ENCODE measurements around the gene MAN1B1. TPM values are rescaled to one million over a fixed set of nuclear protein-coding genes. Genes with fewer than 3 reads are reported as not detected.
A peak's percentile ranks its signal among the peaks of the same experiment; 100 is the strongest.

MAN1B1 gene
- total RNA-seq, 1 experiment from 2014 or later = 50.9 TPM

DNA sequence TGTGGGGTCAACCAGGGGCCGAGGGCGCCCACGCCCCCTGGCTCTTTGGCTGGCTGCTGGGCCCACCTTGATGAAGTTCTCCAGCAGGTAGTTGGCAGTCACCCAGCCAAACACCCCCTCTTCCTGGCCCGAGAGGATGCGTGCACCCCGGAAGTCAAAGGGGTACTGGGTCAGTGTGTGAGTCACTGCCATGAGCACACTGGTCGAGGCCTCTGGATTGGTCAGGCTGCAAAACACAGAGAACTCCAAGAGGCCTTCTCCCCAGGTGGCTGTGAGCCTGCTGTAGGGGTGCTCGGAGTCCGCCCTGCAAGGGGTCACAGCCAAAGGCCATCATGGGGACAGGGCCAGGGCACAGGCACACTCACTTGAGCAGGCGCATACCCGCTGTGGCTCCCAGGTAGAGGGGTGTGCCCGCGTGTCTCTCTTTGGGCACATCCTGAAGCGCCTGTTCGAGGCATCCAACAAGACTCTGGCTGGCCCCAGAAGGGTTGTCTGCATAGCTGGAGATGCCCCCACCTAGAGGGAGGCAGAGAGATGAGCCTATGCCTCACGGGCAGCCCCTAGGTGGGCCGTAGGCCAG is 35.5 kb upstream of the MAN1B1 start:
- Histone ChIP-seq H3K4me1 (ENCODE audit: control insufficient read depth in 1 of 2, insufficient read depth in 2 of 2, low read length in 2 of 2) (peaks cover 17 to 36% of the 10 kb centered on the region in 2 experiments), H3K36me3 (ENCODE audit: control insufficient read depth in 1 of 2, insufficient read depth in 2 of 2, low read length in 2 of 2) (no peaks in the 10 kb centered on the region), H3K79me2 (ENCODE audit: insufficient read depth, low read length) (no peaks in the 10 kb centered on the region), H3K27ac (ENCODE audit: low read depth, low read length) (no peak overlapping the region), H3K27me3 (ENCODE audit: insufficient read depth, low read length) (no peaks in the 10 kb centered on the region), H3K9me2 (ENCODE audit: insufficient read depth) (no peaks in the 10 kb centered on the region), H3K9me3 (ENCODE audit: control insufficient read depth in 1 of 2, insufficient read depth in 1 of 2, low read depth in 1 of 2, low read length in 2 of 2) (no peaks in the 10 kb centered on the region), H2AFZ (ENCODE audit: low read depth, low read length, poor library complexity, severe bottlenecking) (no peak overlapping the region), H3K4me2 (ENCODE audit: low read length) (no peak overlapping the region), H3K9ac (ENCODE audit: low read length) (no peak overlapping the region), H4K20me1 (ENCODE audit: insufficient read depth) (no peaks in the 10 kb centered on the region), H3K4me3 (replicated peaks in 1 of 2; ENCODE audit: low read depth in 1 of 2, low read length in 2 of 2) (no peak overlapping the region)
- ChIA-PET CTCF (no interaction called here), RAD21 (ENCODE audit: low non-redundant PET in 1 of 2, low total read pairs in 2 of 2, uncharacterized antibody in 2 of 2, unreplicated experiment in 2 of 2) (no interaction called here), POLR2A (no interaction called here)
- no peak for TF ChIP-seq ELF1 (IDR thresholded peaks at IDR 0.05; ENCODE audit: borderline replicate concordance, low read depth)
- TF ChIP-seq EGR1 (IDR thresholded peaks at IDR 0.05; ENCODE audit: low read depth) = no peak
- TF ChIP-seq TCF7L2 (IDR thresholded peaks at IDR 0.05; ENCODE audit: borderline replicate concordance, extremely low read depth, insufficient read depth, insufficient read length) = no peak
- TF ChIP-seq ZFX (IDR thresholded peaks at IDR 0.05) = no peak
- TF ChIP-seq SRF (IDR thresholded peaks at IDR 0.05; ENCODE audit: low read depth) = no peak
- TF ChIP-seq POLR2A (IDR thresholded peaks at IDR 0.05; ENCODE audit: borderline replicate concordance, extremely low read depth, insufficient read depth, insufficient read length) = no peak
- TF ChIP-seq, protein P1, sequence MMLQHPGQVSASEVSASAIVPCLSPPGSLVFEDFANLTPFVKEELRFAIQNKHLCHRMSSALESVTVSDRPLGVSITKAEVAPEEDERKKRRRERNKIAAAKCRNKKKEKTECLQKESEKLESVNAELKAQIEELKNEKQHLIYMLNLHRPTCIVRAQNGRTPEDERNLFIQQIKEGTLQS (IDR thresholded peaks at IDR 0.05) = no peak
- TF ChIP-seq EZH2phosphoT487 (IDR thresholded peaks at IDR 0.05; ENCODE audit: borderline replicate concordance) = no peak
- no peak for DNase-seq (ENCODE audit: low read depth, low spot score)
- ATAC-seq = no peak
- BruUV-seq (replicated peaks) = no TSS peak
- intact Hi-C loops (cut with micrococcal nuclease) = no loop called here

DNA sequence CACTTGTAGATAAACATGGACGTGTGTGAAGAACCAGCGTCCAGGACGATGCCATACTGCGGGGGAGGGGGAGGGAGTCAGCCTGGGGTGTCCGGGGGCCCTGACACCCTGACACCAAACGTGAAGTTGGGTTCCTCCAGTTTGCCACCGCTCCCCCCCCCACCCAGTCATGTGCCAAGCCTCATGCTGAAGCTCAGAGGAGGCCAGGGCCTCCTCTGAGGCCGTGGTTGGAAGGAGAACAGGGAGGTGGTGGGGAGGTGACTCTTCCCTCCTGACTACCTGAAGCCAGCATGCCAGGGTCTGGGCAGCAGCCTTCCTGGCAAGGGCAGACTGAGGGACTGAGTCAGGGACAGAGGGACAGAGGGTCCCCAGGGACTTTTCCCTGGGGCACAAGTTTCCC is 34.5 kb upstream of the MAN1B1 start:
- Histone ChIP-seq H3K4me3 (replicated peaks in 1 of 2; ENCODE audit: low read depth in 1 of 2, low read length in 2 of 2) (no peak overlapping the region; a peak in 1 of 4 replicates), H2AFZ (ENCODE audit: low read depth, low read length, poor library complexity, severe bottlenecking) (no peak overlapping the region), H3K9ac (ENCODE audit: low read length) (no peak overlapping the region), H3K79me2 (ENCODE audit: insufficient read depth, low read length) (no peaks in the 10 kb centered on the region), H3K9me2 (ENCODE audit: insufficient read depth) (no peaks in the 10 kb centered on the region), H3K4me1 (ENCODE audit: control insufficient read depth in 1 of 2, insufficient read depth in 2 of 2, low read length in 2 of 2) (peaks cover 17 to 34% of the 10 kb centered on the region in 2 experiments), H3K36me3 (ENCODE audit: control insufficient read depth in 1 of 2, insufficient read depth in 2 of 2, low read length in 2 of 2) (no peaks in the 10 kb centered on the region), H3K27me3 (ENCODE audit: insufficient read depth, low read length) (no peaks in the 10 kb centered on the region), H3K9me3 (ENCODE audit: control insufficient read depth in 1 of 2, insufficient read depth in 1 of 2, low read depth in 1 of 2, low read length in 2 of 2) (no peaks in the 10 kb centered on the region), H3K27ac (ENCODE audit: low read depth, low read length) (no peak overlapping the region), H4K20me1 (ENCODE audit: insufficient read depth) (no peaks in the 10 kb centered on the region), H3K4me2 (ENCODE audit: low read length) (peak overlapping the region; percentile 95)
- DNase-seq (ENCODE audit: low read depth, low spot score) = no peak
- POLR2A ChIA-PET = interaction anchor here (0.8 kb wide), 1 partner anchor 15 kb away, joined by 3 read pairs; no protein-coding TSS in a partner anchor
- intact Hi-C loops (cut with micrococcal nuclease) = no loop called here
- no peak for ATAC-seq
- no TSS peak for BruUV-seq (replicated peaks)
- RAD21 ChIA-PET (ENCODE audit: low non-redundant PET in 1 of 2, low total read pairs in 2 of 2, uncharacterized antibody in 2 of 2, unreplicated experiment in 2 of 2) = no interaction called here
- TF ChIP-seq JUND (IDR thresholded peaks at IDR 0.05) (no peak), EZH2 (IDR thresholded peaks at IDR 0.05) (no peak), POLR2AphosphoS5 (IDR thresholded peaks at IDR 0.05; ENCODE audit: low read depth, low read length) (no peak), YY1 (IDR thresholded peaks at IDR 0.05; ENCODE audit: extremely low read depth, insufficient replicate concordance, low read depth, low read length) (no peak), CEBPB (IDR thresholded peaks at IDR 0.05; ENCODE audit: low read depth) (no peak), ZNF274 (IDR thresholded peaks at IDR 0.05; ENCODE audit: low read depth, low read length) (no peak), SP1 (IDR thresholded peaks at IDR 0.05; ENCODE audit: low read depth) (no peak), TCF7L2 (IDR thresholded peaks at IDR 0.05; ENCODE audit: borderline replicate concordance, extremely low read depth, insufficient read depth, insufficient read length) (no peak), SRF (IDR thresholded peaks at IDR 0.05; ENCODE audit: low read depth) (no peak), RAD21 (IDR thresholded peaks at IDR 0.05; ENCODE audit: low read depth) (no peak), CBX3 (IDR thresholded peaks at IDR 0.05; ENCODE audit: low read depth) (no peak), EZH2phosphoT487 (IDR thresholded peaks at IDR 0.05; ENCODE audit: borderline replicate concordance) (no peak)
- TF ChIP-seq, protein P1 (IDR thresholded peaks at IDR 0.05) = no peak
- TF ChIP-seq, protein P2, sequence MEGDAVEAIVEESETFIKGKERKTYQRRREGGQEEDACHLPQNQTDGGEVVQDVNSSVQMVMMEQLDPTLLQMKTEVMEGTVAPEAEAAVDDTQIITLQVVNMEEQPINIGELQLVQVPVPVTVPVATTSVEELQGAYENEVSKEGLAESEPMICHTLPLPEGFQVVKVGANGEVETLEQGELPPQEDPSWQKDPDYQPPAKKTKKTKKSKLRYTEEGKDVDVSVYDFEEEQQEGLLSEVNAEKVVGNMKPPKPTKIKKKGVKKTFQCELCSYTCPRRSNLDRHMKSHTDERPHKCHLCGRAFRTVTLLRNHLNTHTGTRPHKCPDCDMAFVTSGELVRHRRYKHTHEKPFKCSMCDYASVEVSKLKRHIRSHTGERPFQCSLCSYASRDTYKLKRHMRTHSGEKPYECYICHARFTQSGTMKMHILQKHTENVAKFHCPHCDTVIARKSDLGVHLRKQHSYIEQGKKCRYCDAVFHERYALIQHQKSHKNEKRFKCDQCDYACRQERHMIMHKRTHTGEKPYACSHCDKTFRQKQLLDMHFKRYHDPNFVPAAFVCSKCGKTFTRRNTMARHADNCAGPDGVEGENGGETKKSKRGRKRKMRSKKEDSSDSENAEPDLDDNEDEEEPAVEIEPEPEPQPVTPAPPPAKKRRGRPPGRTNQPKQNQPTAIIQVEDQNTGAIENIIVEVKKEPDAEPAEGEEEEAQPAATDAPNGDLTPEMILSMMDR (IDR thresholded peaks at IDR 0.05 in 2 of 3, conservative IDR thresholded peaks at IDR 0.05 in 1 of 3; ENCODE audit: borderline replicate concordance in 1 of 3, insufficient read depth in 1 of 3, low read depth in 2 of 3, low read length in 2 of 3) = no peak
- CTCF ChIA-PET = interaction anchor here (0.8 to 4.3 kb wide), 6 partner anchors 12 to 184 kb away, joined by 3 to 22 read pairs (median 4); no protein-coding TSS in a partner anchor

All from HCT116 (cell line).